ENCODE measurements around the gene CAMTA1.

CAMTA1 gene

DNA sequence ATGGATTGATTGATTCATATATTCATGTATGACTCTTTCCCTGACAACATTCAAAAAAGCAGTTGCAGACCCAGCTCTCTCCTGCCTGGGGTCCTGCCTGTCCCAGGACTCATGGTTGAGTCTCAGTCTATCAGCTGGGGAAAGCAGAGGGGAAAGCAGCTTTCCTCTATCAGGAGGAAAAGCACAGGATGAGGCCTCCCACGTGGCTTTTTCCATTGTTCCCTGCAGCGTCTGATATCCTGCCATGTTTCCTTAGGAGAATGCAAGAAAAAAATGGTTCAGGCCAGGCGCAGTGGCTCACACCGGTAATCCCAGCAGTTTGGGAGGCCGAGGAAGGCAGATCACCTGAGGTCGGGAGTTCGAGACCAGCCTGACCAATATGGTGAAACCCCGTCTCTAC, 852.8 kb downstream of the CAMTA1 start:
- DNase-seq = no peak
- TF ChIP-seq POLR2A (IDR thresholded peaks at IDR 0.05; ENCODE audit: low read length) (no peak), GATA1 (IDR thresholded peaks at IDR 0.05; ENCODE audit: low read depth, low read length) (no peak)

DNA sequence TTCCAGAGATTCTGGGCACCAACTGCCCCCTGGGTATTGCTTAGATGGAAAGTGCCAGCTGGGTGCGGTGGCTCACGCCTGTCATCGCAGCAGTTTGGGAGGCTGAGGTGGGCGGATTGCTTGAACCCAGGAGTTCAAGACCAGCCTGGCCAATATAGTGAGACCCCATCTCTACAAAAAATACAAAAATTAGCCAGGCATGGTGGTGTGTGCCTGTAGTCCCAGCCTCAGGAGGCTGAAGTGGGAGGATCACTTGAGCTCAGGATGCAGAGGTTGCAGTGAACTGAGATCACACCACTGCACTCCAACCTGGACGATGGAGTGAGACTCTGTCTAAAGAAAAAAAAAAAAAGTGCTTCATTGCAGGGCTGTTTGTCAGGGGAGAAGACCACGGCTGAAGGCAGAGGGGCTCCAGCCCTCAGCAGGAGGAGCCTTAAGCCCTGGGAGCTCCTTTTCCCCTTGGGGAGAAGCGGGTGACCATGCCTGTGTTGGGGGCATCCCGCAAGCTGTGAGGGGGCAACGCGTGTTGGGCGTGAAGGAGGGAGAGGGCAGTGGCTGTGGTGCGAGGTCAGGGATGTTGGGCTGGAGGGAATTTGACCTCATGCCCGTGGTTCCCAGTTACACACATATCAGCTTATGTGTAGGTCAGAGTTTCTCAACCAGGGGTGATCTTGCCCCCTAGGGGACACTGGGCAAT, 854.3 kb downstream of the CAMTA1 start:
- TF ChIP-seq GATA1 (IDR thresholded peaks at IDR 0.05; ENCODE audit: low read depth, low read length) = no peak
- TF ChIP-seq POLR2A (IDR thresholded peaks at IDR 0.05; ENCODE audit: low read length) = no peak

DNA sequence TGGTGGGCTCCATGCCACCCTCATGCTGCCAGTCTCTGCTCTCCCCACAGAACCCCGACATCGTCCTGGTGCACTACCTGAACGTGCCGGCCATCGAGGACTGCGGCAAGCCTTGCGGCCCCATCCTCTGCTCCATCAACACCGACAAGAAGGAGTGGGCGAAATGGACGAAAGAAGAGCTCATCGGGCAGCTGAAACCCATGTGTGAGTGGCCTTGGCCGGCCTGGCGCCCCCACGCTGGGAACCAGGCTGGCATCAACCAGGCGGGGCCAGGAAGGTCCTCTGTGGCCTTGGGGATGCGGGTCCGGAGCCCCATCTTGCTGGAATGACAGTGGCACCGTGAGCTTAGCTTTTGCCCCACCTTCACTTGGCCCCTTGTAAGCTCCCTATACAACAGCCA, 855.1 kb downstream of the CAMTA1 start:
- no peak for DNase-seq
- TF ChIP-seq GATA1 (IDR thresholded peaks at IDR 0.05; ENCODE audit: low read depth, low read length) (no peak), POLR2A (IDR thresholded peaks at IDR 0.05; ENCODE audit: low read length) (no peak)

More for the DNA sequence above, 854.3 kb downstream of the CAMTA1 start:
- DNase-seq = no peak

DNA sequence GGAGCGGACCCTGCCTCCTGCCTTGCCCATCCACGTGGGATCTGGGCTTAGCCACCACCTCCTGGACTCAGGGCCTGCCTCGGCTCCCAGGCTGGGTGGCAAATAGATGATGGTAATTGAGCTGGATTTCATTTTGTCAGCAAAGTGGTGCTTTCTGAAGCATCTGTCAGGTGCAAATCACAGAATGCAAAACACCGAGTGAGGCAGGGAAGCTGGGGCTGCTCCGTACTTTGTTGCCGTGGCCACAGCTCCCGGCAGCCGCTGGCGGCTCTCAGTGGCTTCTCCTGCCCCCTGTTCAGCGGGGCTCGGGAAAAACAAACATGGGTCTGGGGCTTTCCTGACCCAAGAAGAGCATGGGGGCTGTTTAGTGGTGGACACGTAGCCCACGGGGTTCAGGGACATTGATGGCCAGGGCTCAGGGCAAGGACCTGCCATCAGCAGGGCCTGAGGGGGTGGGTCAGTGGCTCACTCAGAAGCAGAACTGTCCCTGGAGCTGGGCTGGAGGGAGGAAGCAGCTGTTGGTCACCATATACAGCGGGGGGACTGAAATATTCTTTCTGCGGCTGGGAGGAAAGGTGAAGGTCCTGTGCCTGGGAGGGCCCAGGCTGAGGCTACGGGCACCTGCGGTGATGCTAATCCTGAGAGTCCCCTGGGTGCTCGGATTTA, 855.8 kb downstream of the CAMTA1 start:
- TF ChIP-seq GATA1 (IDR thresholded peaks at IDR 0.05; ENCODE audit: low read depth, low read length) (no peak), POLR2A (IDR thresholded peaks at IDR 0.05; ENCODE audit: low read length) (no peak)
- no peak for DNase-seq

DNA sequence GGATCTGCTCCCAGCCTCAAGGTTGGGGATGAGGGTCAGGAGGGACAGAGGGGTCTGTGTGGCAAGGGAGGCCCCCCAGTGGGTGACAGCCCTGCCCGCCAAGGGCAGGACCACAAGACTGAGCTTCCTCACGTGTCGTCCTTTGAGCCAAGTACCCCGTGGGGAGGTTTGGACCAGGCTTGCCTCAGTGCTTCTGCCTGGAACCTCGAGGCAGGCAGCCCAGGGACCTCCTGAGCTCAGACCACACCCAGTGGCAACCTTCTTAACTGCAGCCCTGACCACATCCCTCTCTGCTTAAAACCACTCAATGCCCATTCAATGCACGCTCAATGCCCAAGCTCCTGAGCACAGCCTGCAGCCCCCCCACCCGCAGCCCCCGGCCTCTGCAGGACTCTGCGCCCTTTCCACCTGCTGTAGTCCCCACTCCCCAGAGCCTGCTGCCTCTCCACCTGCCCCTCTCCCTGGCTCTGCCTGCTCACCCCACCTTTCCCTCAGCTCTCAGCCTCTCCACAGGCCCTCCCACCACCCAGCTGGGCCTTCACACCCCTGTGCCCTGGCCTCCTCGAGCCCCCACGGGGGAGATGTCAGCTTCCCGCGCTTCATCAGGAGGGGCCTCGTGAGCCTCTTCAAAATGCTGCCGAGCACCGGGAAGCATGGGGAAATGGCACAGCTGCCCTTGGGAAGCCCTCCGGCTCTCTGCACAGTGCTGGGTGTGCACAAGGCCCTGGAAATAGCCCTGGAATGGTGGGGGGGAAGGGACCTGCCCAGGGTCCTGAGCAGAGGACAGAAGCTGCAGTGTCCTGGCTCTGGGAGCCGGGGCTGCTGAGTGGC, 856.5 kb downstream of the CAMTA1 start:
- DNase-seq = no peak
- no peak for TF ChIP-seq POLR2A (IDR thresholded peaks at IDR 0.05; ENCODE audit: low read length)
- TF ChIP-seq GATA1 (IDR thresholded peaks at IDR 0.05; ENCODE audit: low read depth, low read length) = no peak

DNA sequence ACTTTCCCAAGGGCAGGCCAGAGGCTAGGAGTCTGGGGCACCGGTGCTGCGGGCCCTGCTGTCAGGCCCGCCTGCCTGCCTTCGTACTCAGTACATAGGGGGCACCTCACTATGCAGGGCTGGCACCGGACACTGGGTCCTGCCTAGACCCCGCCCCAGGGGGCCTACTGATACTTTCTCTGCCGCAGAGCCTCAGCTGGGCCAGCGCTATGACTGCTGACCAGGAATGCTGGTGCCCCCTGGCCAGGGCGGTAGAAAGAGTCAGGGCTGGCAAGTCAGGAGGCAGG, 857.1 kb downstream of the CAMTA1 start:
- TF ChIP-seq POLR2A (IDR thresholded peaks at IDR 0.05; ENCODE audit: low read length) = no peak
- DNase-seq = no peak

DNA sequence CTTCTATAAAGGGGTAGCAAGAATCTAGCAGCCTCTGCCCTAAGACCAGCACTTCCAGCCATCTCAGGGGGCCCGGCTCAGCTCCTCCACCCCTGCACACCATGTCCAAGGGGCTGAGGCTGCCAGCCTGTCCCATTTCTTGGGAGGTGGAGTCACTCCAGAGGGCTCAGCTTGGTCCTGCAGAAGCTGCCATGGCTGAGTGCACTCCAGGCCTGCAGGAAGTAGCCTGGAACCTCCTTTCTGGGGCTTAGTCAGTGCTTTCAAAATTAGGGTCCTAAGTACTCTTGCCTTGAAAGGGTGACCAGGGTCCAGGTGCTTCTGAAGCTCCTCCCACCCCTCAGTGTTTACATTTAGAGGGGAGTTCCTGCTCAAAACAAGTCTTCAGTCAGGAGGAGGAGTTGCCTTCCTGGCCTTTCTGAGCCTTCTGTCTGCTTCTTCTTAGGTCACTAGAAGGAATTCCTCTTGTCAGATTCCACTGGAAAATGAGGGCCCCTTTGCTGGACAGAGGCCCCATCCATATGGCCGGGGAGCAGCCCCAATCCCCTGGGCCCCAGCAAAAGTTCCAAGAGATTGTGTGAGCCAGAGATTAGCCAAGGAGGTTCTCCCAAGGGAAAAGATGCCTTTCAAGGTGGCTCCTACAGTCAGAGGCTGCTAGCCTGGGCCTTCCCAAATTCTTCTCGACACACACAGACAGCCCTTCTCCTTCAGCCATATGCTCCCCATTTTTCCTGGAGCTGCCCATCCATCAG, 857.7 kb downstream of the CAMTA1 start:
- DNase-seq = no peak
- TF ChIP-seq POLR2A (IDR thresholded peaks at IDR 0.05; ENCODE audit: low read length) (no peak), GATA1 (IDR thresholded peaks at IDR 0.05; ENCODE audit: low read depth, low read length) (no peak)

DNA sequence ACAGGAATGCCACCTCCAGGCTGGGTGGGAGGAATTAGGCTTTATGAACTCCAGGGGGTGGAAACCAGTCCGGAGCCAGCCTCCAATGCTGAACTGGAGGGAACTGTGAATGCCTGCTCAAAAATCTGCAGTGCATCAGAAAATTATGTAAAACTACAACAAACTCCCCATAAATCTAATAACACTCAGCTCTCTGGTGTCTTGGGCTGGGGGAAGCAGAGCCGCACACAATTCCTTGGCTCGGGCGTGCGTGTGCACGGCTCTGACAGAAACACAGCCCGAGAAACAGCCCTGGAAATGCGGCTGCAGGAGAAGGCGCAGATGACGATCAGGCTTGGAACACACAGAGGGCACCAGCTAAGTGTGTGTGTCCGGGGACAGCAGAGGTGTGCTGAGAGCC, 858.3 kb downstream of the CAMTA1 start:
- TF ChIP-seq GATA1 (IDR thresholded peaks at IDR 0.05; ENCODE audit: low read depth, low read length) (no peak), POLR2A (IDR thresholded peaks at IDR 0.05; ENCODE audit: low read length) (no peak)
- DNase-seq = no peak

DNA sequence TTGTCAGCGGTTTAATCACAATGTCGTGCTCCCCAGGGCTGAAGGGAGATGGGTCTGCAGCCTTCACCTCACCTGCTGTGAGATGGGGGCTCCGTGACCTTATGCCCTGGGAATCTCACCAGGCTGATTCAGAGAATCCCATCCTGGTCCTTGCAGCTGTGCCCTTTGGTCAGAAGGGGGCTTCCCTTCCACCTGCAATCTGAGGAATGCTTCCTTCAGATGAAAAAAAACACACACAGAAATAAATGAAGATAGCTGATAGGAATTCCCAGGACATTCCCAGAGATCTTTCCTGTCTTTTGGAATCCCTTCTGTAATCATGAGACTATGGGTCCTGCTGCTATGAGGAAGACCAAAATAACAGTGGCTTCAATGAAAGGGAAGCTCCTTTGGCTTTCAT, 858.8 kb downstream of the CAMTA1 start:
- no peak for DNase-seq
- TF ChIP-seq POLR2A (IDR thresholded peaks at IDR 0.05; ENCODE audit: low read length) (no peak), GATA1 (IDR thresholded peaks at IDR 0.05; ENCODE audit: low read depth, low read length) (no peak)

DNA sequence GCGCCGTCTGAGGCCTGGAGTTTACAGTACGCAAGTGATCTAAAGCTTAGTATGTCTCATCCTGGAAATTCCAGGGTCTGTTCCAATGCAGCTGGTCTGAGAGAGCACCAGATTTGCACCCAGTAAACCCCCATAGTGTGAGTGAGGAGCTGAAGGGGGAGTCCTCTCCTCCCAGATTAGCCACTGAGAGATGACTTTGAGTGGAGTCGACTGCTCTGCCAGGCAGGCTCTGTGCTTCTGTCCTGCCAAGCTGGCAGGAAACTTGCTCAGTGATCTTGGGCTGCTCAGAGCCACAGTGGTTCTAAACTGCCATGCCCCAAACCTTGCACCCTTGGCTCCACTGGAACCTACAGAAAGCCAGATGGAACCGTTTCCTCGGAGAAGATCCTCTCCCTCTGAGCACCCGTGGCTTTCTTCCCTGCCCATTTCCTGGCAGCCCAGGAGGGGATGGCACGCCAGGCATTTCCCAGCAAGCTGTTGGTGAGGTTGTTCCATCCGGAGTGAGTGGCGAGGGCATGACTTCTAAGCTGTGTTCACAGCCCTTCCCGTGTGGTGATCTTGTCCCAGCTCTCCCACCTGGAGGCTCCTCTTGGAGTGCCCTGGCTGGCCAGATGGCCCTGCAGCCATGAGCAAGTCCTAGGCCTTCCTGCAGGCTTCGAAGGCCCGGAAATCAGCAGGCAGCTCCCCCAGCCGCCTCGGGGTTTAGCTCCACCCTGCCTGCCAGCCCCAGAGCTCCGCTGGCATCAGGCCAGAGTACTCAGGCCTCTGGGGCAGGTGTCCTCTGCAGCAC, 859.9 kb downstream of the CAMTA1 start:
- no peak for DNase-seq
- no peak for TF ChIP-seq POLR2A (IDR thresholded peaks at IDR 0.05; ENCODE audit: low read length)
- TF ChIP-seq GATA1 (IDR thresholded peaks at IDR 0.05; ENCODE audit: low read depth, low read length) = no peak

DNA sequence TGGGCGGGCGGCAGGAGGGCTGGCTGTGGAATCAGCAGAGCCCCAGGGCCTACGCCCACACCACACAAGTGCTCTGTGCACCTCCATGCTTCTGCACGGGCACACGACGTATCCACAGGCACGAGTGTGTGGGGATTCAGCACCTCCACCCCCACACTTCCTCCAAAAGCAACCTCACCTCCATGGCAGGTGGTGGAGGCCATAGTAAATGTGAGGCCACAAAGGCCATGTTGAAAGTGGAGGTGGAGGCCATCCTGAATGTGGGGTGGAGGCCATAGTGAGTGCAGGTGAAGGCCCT, 860.4 kb downstream of the CAMTA1 start:
- TF ChIP-seq POLR2A (IDR thresholded peaks at IDR 0.05; ENCODE audit: low read length) = no peak
- TF ChIP-seq GATA1 (IDR thresholded peaks at IDR 0.05; ENCODE audit: low read depth, low read length) = no peak

DNA sequence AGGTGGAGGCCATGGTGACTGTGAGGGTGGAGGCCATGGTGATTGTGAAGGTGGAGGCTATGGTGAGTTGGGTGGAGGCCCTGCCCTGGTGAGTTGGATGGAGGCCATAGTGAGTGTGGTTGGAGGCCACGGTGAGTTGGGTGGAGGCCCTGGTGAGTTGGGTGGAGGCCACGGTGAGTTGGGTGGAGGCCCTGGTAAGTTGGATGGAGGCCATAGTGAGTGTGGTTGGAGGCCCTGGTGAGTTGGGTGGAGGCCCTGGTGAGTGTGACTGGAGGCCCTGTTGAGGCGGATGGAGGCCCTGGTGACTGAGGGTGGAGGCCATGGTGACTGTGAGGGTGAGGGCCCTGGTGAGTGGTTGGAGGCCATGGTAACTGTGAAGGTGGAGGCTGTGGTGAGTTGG, 860.9 kb downstream of the CAMTA1 start:
- DNase-seq = no peak
- TF ChIP-seq POLR2A (IDR thresholded peaks at IDR 0.05; ENCODE audit: low read length) (no peak), GATA1 (IDR thresholded peaks at IDR 0.05; ENCODE audit: low read depth, low read length) (no peak)

More for the DNA sequence above, 860.4 kb downstream of the CAMTA1 start:
- DNase-seq = no peak

Data from erythroblast (primary cell).